Transverse colon (tissue), 4 donors: ENCODE data around the gene DOP1B. TPM values are rescaled to one million over a fixed set of nuclear protein-coding genes. Genes with fewer than 3 reads are reported as not detected.
A peak's percentile ranks its signal among the peaks of the same experiment; 100 is the strongest.

Source experiments
- DNase-seq: peaks from one replicate; pipeline ENCODE4 v3.0.0-alpha.2; 2019
- H3K27ac ChIP-seq, 4 donors: fragments of 200-600 bp; sonication (generic); 2 replicates each; pipeline ENCODE4 v1.5.1; 2016 to 2018; ENCODE audit warnings: inconsistent platforms in 4 of 4
- H3K27me3 ChIP-seq: fragments of 200-600 bp; sonication (generic); 2 replicates; pipeline ENCODE4 v1.5.1; 2017; ENCODE audit warnings: inconsistent platforms
- H3K36me3 ChIP-seq, 4 donors: fragments of 200-600 bp; sonication (generic); 2 replicates each; pipeline ENCODE4 v1.5.1; 2017 to 2019; ENCODE audit warnings: inconsistent platforms in 4 of 4
- H3K4me1 ChIP-seq, 4 donors: fragments of 200-600 bp; sonication (generic); 2 replicates each; pipeline ENCODE4 v1.5.1; 2017 to 2020; ENCODE audit warnings: inconsistent platforms in 4 of 4
- H3K4me3 ChIP-seq, 4 donors: fragments of 200-600 bp; sonication (generic); 1 replicate in 1 of 4; 2 replicates in 3 of 4; pipeline versions ENCODE4 v1.5.1 to v1.6.1; 2017 to 2019; ENCODE audit warnings: inconsistent platforms in 4 of 4
- H3K9me3 ChIP-seq, 2 donors: fragments of 200-600 bp; sonication (generic); 2 replicates each; pipeline ENCODE4 v1.5.1; 2017 to 2019; ENCODE audit warnings: inconsistent platforms in 2 of 2
- EP300 ChIP-seq: sonication (generic); formaldehyde crosslinking; IDR thresholded peaks from one replicate; pipeline ENCODE4 v1.6.1; 2017; ENCODE audit warnings: antibody characterized with exemption, low read depth
- POLR2A ChIP-seq: fragments of 450-650 bp; IDR thresholded peaks from one replicate; pipeline ENCODE4 v1.6.1; 2016; ENCODE audit warnings: antibody characterized with exemption, mild to moderate bottlenecking, moderate library complexity
- POLR2AphosphoS5 ChIP-seq, 3 donors: sonication (generic); formaldehyde crosslinking; IDR thresholded peaks; one replicate each; pipeline ENCODE4 v1.6.1; 2016; ENCODE audit warnings: antibody characterized with exemption in 3 of 3
- WGBS, 2 donors: methylation state at CpG; one replicate each; pipeline ENCODE4 v1.1.5; 2018; ENCODE audit warnings: low coverage in 1 of 2; 5-methylcytosine and 5-hydroxymethylcytosine counted together
- in situ Hi-C, 4 donors: fragments of 200-750 bp; cut with MboI; loops; one replicate each; pipeline versions ENCODE4 v1.15.0 to v1.15.1; 2017; ENCODE audit warnings: low sequenced_read_pairs in 3 of 4, low pct_ligation_motif_present in 1 of 4, low pct_unique_long_range_greater_than_20kb in 1 of 4
- intact Hi-C: fragments of 100-400 bp; cut with DNase I; formaldehyde crosslinking; loops from one replicate; pipeline ENCODE4 v1.15.1; 2023; ENCODE audit warnings: low total_unique reads
- total RNA-seq, 4 donors: library from RNA; depleted of rRNA; stranded (reverse); fragments of >200 nt; gene quantifications; one replicate each; pipeline ENCODE4 v1.1.0, GENCODE V29; 2016
- TF ChIP-seq, protein P1 (sequence below), 5 experiments: fragments of 200-600 bp in 3 of 5; fragments of 450-650 bp in 2 of 5; sonication (generic) in 3 of 5; IDR thresholded peaks; 1 replicate in 2 of 5; 2 replicates in 3 of 5; pipeline ENCODE4 v1.5.1; 2016 to 2017; ENCODE audit warnings: antibody characterized with exemption in 5 of 5, inconsistent platforms in 3 of 5, mild to moderate bottlenecking in 2 of 5, moderate library complexity in 1 of 5

Gene DOP1B
- total RNA-seq, 4 donors from 2014 or later, result 49.4 to 74.4 (median 61.0) TPM

DNA sequence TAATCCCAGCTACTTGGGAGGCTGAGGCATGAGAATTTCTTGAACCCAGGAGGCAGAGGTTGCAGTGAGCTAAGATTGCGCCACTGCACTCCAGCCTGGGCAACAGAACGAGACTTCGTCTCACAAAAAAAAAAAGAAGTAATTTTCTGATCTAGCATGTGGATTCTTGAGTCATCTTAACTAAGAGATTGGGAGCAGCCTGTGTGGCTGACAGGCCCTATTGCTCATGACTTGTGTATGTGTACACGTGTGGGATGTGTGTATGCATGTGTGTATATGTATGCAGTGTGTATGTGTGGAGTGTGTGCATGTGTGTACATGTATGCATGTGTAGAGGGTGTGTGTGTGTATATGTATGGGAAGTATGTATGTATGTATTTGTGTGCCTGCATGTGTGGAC, 29.5 kb downstream of the DOP1B start:
- WGBS, 2 donors, result 89 to 100% methylated on average over 2 to 4 of the region's 4 CpGs

GRCh38 chr21:36186506-36187399, 30.1 kb downstream of the DOP1B start:
- Histone ChIP-seq H3K4me1 (peaks cover 0 to 35% (median 30%) of the 10 kb centered on the region in 4 donors), H3K36me3 (no peaks in the 10 kb centered on the region), H3K27me3 (no peaks in the 10 kb centered on the region), H3K4me3 (no peak overlapping the region), H3K9me3 (no peaks in the 10 kb centered on the region), H3K27ac (peak overlapping the region; percentile 18 to 83 (median 74))
- DNase-seq, result no peak
- 72 to 100% methylated on average over 1 to 18 of the region's 18 CpGs for WGBS, 2 donors
- intact Hi-C loops, result no loop called here
- TF ChIP-seq EP300, result no peak
- TF ChIP-seq POLR2A, result no peak
- in situ Hi-C loops, result no loop called here

More for the DNA sequence above, 29.5 kb downstream of the DOP1B start:
- Histone ChIP-seq H3K36me3 (no peaks in the 10 kb centered on the region), H3K9me3 (no peaks in the 10 kb centered on the region), H3K27me3 (no peaks in the 10 kb centered on the region), H3K27ac (no peak overlapping the region), H3K4me3 (no peak overlapping the region), H3K4me1 (peaks cover 0 to 36% (median 27%) of the 10 kb centered on the region in 4 donors)
- intact Hi-C loops (no loop called here), in situ Hi-C loops (no loop called here)
- DNase-seq, result no peak
- TF ChIP-seq EP300, result no peak
- TF ChIP-seq, protein P1, sequence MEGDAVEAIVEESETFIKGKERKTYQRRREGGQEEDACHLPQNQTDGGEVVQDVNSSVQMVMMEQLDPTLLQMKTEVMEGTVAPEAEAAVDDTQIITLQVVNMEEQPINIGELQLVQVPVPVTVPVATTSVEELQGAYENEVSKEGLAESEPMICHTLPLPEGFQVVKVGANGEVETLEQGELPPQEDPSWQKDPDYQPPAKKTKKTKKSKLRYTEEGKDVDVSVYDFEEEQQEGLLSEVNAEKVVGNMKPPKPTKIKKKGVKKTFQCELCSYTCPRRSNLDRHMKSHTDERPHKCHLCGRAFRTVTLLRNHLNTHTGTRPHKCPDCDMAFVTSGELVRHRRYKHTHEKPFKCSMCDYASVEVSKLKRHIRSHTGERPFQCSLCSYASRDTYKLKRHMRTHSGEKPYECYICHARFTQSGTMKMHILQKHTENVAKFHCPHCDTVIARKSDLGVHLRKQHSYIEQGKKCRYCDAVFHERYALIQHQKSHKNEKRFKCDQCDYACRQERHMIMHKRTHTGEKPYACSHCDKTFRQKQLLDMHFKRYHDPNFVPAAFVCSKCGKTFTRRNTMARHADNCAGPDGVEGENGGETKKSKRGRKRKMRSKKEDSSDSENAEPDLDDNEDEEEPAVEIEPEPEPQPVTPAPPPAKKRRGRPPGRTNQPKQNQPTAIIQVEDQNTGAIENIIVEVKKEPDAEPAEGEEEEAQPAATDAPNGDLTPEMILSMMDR (IDR thresholded peaks at IDR 0.05), result no peak
- TF ChIP-seq POLR2AphosphoS5 (IDR thresholded peaks at IDR 0.05), result no peak
- TF ChIP-seq POLR2A, result no peak

- H3K9me3 ChIP-seq, result no peaks in the 10 kb centered on the region
- peaks cover 0 to 39% (median 32%) of the 10 kb centered on the region in 4 donors for H3K4me1 ChIP-seq
- intact Hi-C loops (no loop called here), in situ Hi-C loops (no loop called here)
- TF ChIP-seq POLR2AphosphoS5 (IDR thresholded peaks at IDR 0.05) (peak in 2 of 3 donors; percentile 45 to 46), EP300 (no peak), POLR2A (peak; percentile 46)
- H3K36me3 ChIP-seq, result no peaks in the 10 kb centered on the region
- peak overlapping the region; percentile 73 to 83 (median 74) for H3K27ac ChIP-seq
- DNase-seq, result peak; percentile 79
- H3K4me3 ChIP-seq, result no peak overlapping the region
- H3K27me3 ChIP-seq, result no peaks in the 10 kb centered on the region
- 41 to 53% methylated on average over 4 to 8 of the region's 8 CpGs for WGBS, 2 donors
These were observed 31.6 kb downstream of the DOP1B start for GRCh38 chr21:36188081-36188681.

GRCh38 chr21:36188937-36189336, 32.3 kb downstream of the DOP1B start:
- H3K27ac ChIP-seq, result peak overlapping the region; percentile 73 to 83 (median 74)
- TF ChIP-seq, protein P1 (IDR thresholded peaks at IDR 0.05), result no peak
- no peak for TF ChIP-seq EP300
- no peak for TF ChIP-seq POLR2A
- no peak for TF ChIP-seq POLR2AphosphoS5 (IDR thresholded peaks at IDR 0.05)
- no peaks in the 10 kb centered on the region for H3K27me3 ChIP-seq
- in situ Hi-C loops, result no loop called here
- H3K36me3 ChIP-seq, result no peaks in the 10 kb centered on the region
- 16 to 24% methylated on average over 2 of the region's 2 CpGs for WGBS, 2 donors
- no peak overlapping the region for H3K4me3 ChIP-seq
- intact Hi-C loops, result no loop called here
- no peak for DNase-seq
- H3K4me1 ChIP-seq, result peaks cover 0 to 39% (median 32%) of the 10 kb centered on the region in 4 donors
- no peaks in the 10 kb centered on the region for H3K9me3 ChIP-seq

DNA sequence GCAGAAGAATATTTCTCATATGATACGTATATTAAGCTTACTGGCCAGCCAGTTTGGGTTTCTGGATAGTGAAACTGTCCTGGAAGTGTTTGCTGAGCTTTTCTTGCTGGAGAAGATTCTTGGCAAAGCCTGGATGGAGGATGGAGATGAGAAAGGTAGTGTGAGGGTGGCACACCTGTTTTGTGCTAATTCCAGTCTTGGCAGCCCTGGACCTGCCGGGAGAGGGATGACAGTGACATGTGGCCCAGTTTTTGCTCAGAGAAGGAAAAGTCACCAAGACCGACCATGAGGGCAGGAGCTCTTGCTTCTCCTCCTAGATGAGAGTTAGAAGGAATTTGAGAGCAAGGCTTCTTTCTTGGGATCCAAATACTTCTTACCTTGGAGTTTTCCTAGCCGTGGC, 34.1 kb downstream of the DOP1B start:
- Histone ChIP-seq H3K36me3 (no peaks in the 10 kb centered on the region), H3K4me3 (no peak overlapping the region), H3K9me3 (no peaks in the 10 kb centered on the region), H3K27me3 (no peaks in the 10 kb centered on the region), H3K27ac (no peak overlapping the region), H3K4me1 (peaks cover 0 to 39% (median 32%) of the 10 kb centered on the region in 4 donors)
- WGBS, 2 donors, result 81 to 100% methylated on average over 1 to 4 of the region's 4 CpGs
- TF ChIP-seq, protein P1 (IDR thresholded peaks at IDR 0.05), result no peak
- TF ChIP-seq POLR2A, result no peak
- TF ChIP-seq EP300, result no peak
- TF ChIP-seq POLR2AphosphoS5 (IDR thresholded peaks at IDR 0.05), result no peak
- intact Hi-C loops (no loop called here), in situ Hi-C loops (no loop called here)
- DNase-seq, result no peak
